Measurements from ENCODE around the gene ZDHHC14. TPM values are rescaled to one million over a fixed set of nuclear protein-coding genes. Genes with fewer than 3 reads are reported as not detected.

ZDHHC14 gene
- total RNA-seq, 1 experiment from 2014 or later, result 3.2 TPM

- Mint-ChIP-seq H3K27me3 (ENCODE audit: insufficient read depth, unreplicated experiment) (no peaks in the 10 kb centered on the region), H3K4me3 (ENCODE audit: unreplicated experiment) (no peak overlapping the region), H3K36me3 (ENCODE audit: insufficient read depth, unreplicated experiment) (no peaks in the 10 kb centered on the region), H3K27ac (ENCODE audit: low read depth, unreplicated experiment) (no peak overlapping the region), H3K9me3 (ENCODE audit: unreplicated experiment) (peaks cover 14% of the 10 kb centered on the region), H3K4me1 (ENCODE audit: insufficient read depth, unreplicated experiment) (no peaks in the 10 kb centered on the region)
- BruUV-seq (replicated peaks), result no TSS peak
- intact Hi-C loops (cut with micrococcal nuclease), result no loop called here
- TF ChIP-seq, protein P1, sequence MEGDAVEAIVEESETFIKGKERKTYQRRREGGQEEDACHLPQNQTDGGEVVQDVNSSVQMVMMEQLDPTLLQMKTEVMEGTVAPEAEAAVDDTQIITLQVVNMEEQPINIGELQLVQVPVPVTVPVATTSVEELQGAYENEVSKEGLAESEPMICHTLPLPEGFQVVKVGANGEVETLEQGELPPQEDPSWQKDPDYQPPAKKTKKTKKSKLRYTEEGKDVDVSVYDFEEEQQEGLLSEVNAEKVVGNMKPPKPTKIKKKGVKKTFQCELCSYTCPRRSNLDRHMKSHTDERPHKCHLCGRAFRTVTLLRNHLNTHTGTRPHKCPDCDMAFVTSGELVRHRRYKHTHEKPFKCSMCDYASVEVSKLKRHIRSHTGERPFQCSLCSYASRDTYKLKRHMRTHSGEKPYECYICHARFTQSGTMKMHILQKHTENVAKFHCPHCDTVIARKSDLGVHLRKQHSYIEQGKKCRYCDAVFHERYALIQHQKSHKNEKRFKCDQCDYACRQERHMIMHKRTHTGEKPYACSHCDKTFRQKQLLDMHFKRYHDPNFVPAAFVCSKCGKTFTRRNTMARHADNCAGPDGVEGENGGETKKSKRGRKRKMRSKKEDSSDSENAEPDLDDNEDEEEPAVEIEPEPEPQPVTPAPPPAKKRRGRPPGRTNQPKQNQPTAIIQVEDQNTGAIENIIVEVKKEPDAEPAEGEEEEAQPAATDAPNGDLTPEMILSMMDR (IDR thresholded peaks at IDR 0.05; ENCODE audit: unreplicated experiment), result no peak
- ChIA-PET CTCF (interaction anchor here (0.7 to 1.2 kb wide), 2 partner anchors 11 to 1001 kb away, joined by 3 read pairs; no protein-coding TSS in a partner anchor), POLR2A (no interaction called here)
- DNase-seq (ENCODE audit: unreplicated experiment), result no peak
These were observed 15.0 kb downstream of the ZDHHC14 start for GRCh38 chr6:157396026-157396425.

GRCh38 chr6:157397660-157398059 lies 16.7 kb downstream of the ZDHHC14 start:
- POLR2A ChIA-PET, result no interaction called here
- no peaks in the 10 kb centered on the region for H3K4me1 Mint-ChIP-seq (ENCODE audit: insufficient read depth, unreplicated experiment)
- no peak for DNase-seq (ENCODE audit: unreplicated experiment)
- intact Hi-C loops (cut with micrococcal nuclease), result no loop called here
- TF ChIP-seq, protein P1 (IDR thresholded peaks at IDR 0.05; ENCODE audit: unreplicated experiment), result no peak
- CTCF ChIA-PET, result interaction anchor here (1.0 kb wide), 1 partner anchor 9 kb away, joined by 3 read pairs; no protein-coding TSS in a partner anchor
- no peaks in the 10 kb centered on the region for H3K9me3 Mint-ChIP-seq (ENCODE audit: unreplicated experiment)
- no peaks in the 10 kb centered on the region for H3K27me3 Mint-ChIP-seq (ENCODE audit: insufficient read depth, unreplicated experiment)
- H3K4me3 Mint-ChIP-seq (ENCODE audit: unreplicated experiment), result no peak overlapping the region
- BruUV-seq (replicated peaks), result no TSS peak
- no peaks in the 10 kb centered on the region for H3K36me3 Mint-ChIP-seq (ENCODE audit: insufficient read depth, unreplicated experiment)
- H3K27ac Mint-ChIP-seq (ENCODE audit: low read depth, unreplicated experiment), result no peak overlapping the region

- CTCF ChIA-PET, result no interaction called here
- TF ChIP-seq, protein P1 (IDR thresholded peaks at IDR 0.05; ENCODE audit: unreplicated experiment), result no peak
- Mint-ChIP-seq H3K27me3 (ENCODE audit: insufficient read depth, unreplicated experiment) (no peaks in the 10 kb centered on the region), H3K4me3 (ENCODE audit: unreplicated experiment) (no peak overlapping the region), H3K9me3 (ENCODE audit: unreplicated experiment) (no peaks in the 10 kb centered on the region), H3K36me3 (ENCODE audit: insufficient read depth, unreplicated experiment) (no peaks in the 10 kb centered on the region), H3K27ac (ENCODE audit: low read depth, unreplicated experiment) (no peak overlapping the region), H3K4me1 (ENCODE audit: insufficient read depth, unreplicated experiment) (no peaks in the 10 kb centered on the region)
- POLR2A ChIA-PET, result no interaction called here
- intact Hi-C loops (cut with micrococcal nuclease), result no loop called here
- BruUV-seq (replicated peaks), result no TSS peak
- DNase-seq (ENCODE audit: unreplicated experiment), result no peak
These were observed 17.2 kb downstream of the ZDHHC14 start for GRCh38 chr6:157398151-157398550.

GRCh38 chr6:157400676-157401075 lies 19.7 kb downstream of the ZDHHC14 start:
- ChIA-PET POLR2A (no interaction called here), CTCF (no interaction called here)
- intact Hi-C loops (cut with micrococcal nuclease), result no loop called here
- H3K36me3 Mint-ChIP-seq (ENCODE audit: insufficient read depth, unreplicated experiment), result no peaks in the 10 kb centered on the region
- H3K27me3 Mint-ChIP-seq (ENCODE audit: insufficient read depth, unreplicated experiment), result no peaks in the 10 kb centered on the region
- H3K27ac Mint-ChIP-seq (ENCODE audit: low read depth, unreplicated experiment), result no peak overlapping the region
- no TSS peak for BruUV-seq (replicated peaks)
- no peaks in the 10 kb centered on the region for H3K9me3 Mint-ChIP-seq (ENCODE audit: unreplicated experiment)
- TF ChIP-seq, protein P1 (IDR thresholded peaks at IDR 0.05; ENCODE audit: unreplicated experiment), result no peak
- no peaks in the 10 kb centered on the region for H3K4me1 Mint-ChIP-seq (ENCODE audit: insufficient read depth, unreplicated experiment)
- no peak for DNase-seq (ENCODE audit: unreplicated experiment)
- no peak overlapping the region for H3K4me3 Mint-ChIP-seq (ENCODE audit: unreplicated experiment)

Data from MCF 10A (cell line).